ENCODE results near the gene TMTC1. TPM values are rescaled to one million over a fixed set of nuclear protein-coding genes. Genes with fewer than 3 reads are reported as not detected.

TMTC1 gene
- total RNA-seq, 4 donors from 2014 or later: 84.0 to 177 (median 105) TPM

DNA sequence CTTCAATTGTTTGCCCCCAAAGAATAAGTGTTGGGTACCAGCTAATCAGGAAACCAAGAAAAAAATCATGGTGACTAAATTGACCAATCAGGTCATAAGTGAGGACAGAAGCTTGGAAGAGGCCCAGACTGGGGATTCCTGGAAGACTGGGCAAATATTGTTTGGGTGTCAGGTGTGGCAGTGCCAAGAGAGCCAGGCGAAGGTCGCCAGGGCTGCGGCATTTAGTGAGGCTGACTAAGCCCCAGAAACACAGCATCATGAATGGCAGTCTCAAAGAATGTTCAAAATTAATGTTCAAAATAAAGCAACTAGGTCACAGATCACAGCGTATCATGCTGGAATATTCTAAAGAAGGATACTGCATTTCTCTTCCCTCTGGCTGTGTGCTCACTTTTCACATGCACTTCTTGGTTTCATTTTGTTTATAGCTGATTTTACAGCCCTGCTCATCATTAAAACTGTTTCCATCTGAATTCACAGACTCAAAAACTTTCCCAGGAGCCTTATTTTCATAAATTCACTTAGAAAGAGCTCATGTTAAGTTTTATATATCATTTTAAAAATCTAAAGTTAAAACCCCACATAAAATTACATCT, 201.0 kb downstream of the TMTC1 start:
- TF ChIP-seq POLR2AphosphoS5 (IDR thresholded peaks at IDR 0.05) (peak in 1 of 2 donors; percentile 4), EP300 (IDR thresholded peaks at IDR 0.05) (no peak)
- 58% methylated on average over 4 of the region's 4 CpGs for WGBS
- no peaks in the 10 kb centered on the region for H3K9me3 ChIP-seq
- no peaks in the 10 kb centered on the region for H3K27me3 ChIP-seq
- peak overlapping the region; percentile 32 to 62 (median 44) for H3K27ac ChIP-seq (replicated peaks in 1 of 4)
- peak overlapping the region in 1 of 4 donors; percentile 3 for H3K4me3 ChIP-seq
- no peaks in the 10 kb centered on the region for H3K36me3 ChIP-seq
- H3K4me1 ChIP-seq: peaks cover 19 to 51% (median 39%) of the 10 kb centered on the region in 4 donors
- DNase-seq (ENCODE audit: extremely low spot score): no peak
- intact Hi-C loops (cut with DNase I): no loop called here

DNA sequence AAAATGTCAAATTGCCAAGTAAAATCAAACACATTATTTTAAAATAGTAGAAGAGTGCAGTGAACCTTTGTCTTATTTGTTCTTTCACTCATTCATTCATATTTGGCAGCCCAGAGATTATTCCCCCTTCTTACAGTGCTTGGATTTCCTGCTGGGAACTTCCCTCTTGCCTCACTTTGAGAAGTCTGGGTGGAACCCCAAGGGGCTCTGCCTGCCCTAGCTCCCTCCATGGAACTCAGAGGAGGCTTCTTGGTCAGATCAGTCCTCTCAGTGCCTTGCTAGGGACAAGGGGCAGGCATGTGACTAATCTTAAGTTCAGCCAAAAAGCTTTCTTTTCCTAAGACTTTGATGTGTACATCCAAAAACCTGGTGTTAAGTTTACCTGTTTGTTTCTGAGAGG, 201.6 kb downstream of the TMTC1 start:
- no peak for TF ChIP-seq EP300 (IDR thresholded peaks at IDR 0.05)
- TF ChIP-seq, protein P1, sequence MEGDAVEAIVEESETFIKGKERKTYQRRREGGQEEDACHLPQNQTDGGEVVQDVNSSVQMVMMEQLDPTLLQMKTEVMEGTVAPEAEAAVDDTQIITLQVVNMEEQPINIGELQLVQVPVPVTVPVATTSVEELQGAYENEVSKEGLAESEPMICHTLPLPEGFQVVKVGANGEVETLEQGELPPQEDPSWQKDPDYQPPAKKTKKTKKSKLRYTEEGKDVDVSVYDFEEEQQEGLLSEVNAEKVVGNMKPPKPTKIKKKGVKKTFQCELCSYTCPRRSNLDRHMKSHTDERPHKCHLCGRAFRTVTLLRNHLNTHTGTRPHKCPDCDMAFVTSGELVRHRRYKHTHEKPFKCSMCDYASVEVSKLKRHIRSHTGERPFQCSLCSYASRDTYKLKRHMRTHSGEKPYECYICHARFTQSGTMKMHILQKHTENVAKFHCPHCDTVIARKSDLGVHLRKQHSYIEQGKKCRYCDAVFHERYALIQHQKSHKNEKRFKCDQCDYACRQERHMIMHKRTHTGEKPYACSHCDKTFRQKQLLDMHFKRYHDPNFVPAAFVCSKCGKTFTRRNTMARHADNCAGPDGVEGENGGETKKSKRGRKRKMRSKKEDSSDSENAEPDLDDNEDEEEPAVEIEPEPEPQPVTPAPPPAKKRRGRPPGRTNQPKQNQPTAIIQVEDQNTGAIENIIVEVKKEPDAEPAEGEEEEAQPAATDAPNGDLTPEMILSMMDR (IDR thresholded peaks at IDR 0.05): no peak
- no peak for TF ChIP-seq POLR2A (IDR thresholded peaks at IDR 0.05; ENCODE audit: low read depth)
- TF ChIP-seq POLR2AphosphoS5 (IDR thresholded peaks at IDR 0.05): no peak
- DNase-seq (ENCODE audit: extremely low spot score): no peak
- Histone ChIP-seq H3K9me3 (no peaks in the 10 kb centered on the region), H3K36me3 (no peaks in the 10 kb centered on the region), H3K27ac (replicated peaks in 1 of 4) (peak overlapping the region; percentile 32 to 62 (median 44)), H3K4me1 (peaks cover 19 to 51% (median 39%) of the 10 kb centered on the region in 4 donors), H3K4me3 (no peak overlapping the region), H3K27me3 (no peaks in the 10 kb centered on the region)
- intact Hi-C loops (cut with DNase I): no loop called here

DNA sequence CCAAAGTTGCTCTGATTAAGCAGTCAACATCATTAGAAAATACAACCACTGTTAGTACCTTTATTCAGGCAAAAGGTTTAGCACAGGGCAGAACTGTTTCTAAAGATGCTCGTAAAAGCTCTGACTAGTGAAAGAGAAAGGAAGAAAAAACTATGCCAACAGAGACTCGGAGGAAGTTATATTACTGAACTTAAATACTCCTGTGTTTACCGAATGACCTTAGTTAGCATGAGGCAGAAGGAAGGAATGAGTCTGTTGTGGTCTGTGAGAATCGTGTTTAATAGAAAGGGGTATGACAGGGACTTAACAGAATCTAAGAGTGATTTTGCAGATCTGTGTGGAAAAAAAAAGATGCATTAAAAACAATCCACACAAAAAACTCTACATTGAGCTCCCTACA, 202.1 kb downstream of the TMTC1 start:
- H3K27me3 ChIP-seq: no peaks in the 10 kb centered on the region
- H3K9me3 ChIP-seq: no peaks in the 10 kb centered on the region
- intact Hi-C loops (cut with DNase I): no loop called here
- no peaks in the 10 kb centered on the region for H3K36me3 ChIP-seq
- peak overlapping the region in 2 of 4 donors; percentile 45 to 62 for H3K27ac ChIP-seq (replicated peaks in 1 of 4)
- 25% methylated on average over 4 of the region's 4 CpGs for WGBS
- no peak for TF ChIP-seq POLR2A (IDR thresholded peaks at IDR 0.05; ENCODE audit: low read depth)
- H3K4me3 ChIP-seq: no peak overlapping the region
- no peak for DNase-seq (ENCODE audit: extremely low spot score)
- H3K4me1 ChIP-seq: peaks cover 19 to 51% (median 39%) of the 10 kb centered on the region in 4 donors

GRCh38 chr12:29580971-29581370, 202.8 kb downstream of the TMTC1 start:
- H3K9me3 ChIP-seq: no peaks in the 10 kb centered on the region
- H3K27ac ChIP-seq (replicated peaks in 1 of 4): peak overlapping the region in 2 of 4 donors; percentile 45 to 62
- TF ChIP-seq POLR2AphosphoS5 (IDR thresholded peaks at IDR 0.05): no peak
- H3K27me3 ChIP-seq: no peaks in the 10 kb centered on the region
- H3K4me1 ChIP-seq: peaks cover 19 to 51% (median 39%) of the 10 kb centered on the region in 4 donors
- no peak overlapping the region for H3K4me3 ChIP-seq
- WGBS: 78% methylated on average over 1 of the region's 1 CpG
- no peak for DNase-seq (ENCODE audit: extremely low spot score)
- peaks cover 0 to 3% (median 0%) of the 10 kb centered on the region in 4 donors for H3K36me3 ChIP-seq
- intact Hi-C loops (cut with DNase I): no loop called here

- Histone ChIP-seq H3K9me3 (no peaks in the 10 kb centered on the region), H3K36me3 (peaks cover 0 to 8% (median 0%) of the 10 kb centered on the region in 4 donors), H3K27ac (replicated peaks in 1 of 4) (peak overlapping the region; percentile 3 to 50 (median 39)), H3K27me3 (no peaks in the 10 kb centered on the region), H3K4me3 (no peak overlapping the region), H3K4me1 (peaks cover 15 to 49% (median 35%) of the 10 kb centered on the region in 4 donors)
- DNase-seq (ENCODE audit: extremely low spot score): no peak
- no peak for TF ChIP-seq POLR2A (IDR thresholded peaks at IDR 0.05; ENCODE audit: low read depth)
- TF ChIP-seq, protein P1 (IDR thresholded peaks at IDR 0.05): no peak
- 57% methylated on average over 3 of the region's 3 CpGs for WGBS
- intact Hi-C loops (cut with DNase I): no loop called here
Measured at GRCh38 chr12:29578731-29579130, 205.0 kb downstream of the TMTC1 start.

DNA sequence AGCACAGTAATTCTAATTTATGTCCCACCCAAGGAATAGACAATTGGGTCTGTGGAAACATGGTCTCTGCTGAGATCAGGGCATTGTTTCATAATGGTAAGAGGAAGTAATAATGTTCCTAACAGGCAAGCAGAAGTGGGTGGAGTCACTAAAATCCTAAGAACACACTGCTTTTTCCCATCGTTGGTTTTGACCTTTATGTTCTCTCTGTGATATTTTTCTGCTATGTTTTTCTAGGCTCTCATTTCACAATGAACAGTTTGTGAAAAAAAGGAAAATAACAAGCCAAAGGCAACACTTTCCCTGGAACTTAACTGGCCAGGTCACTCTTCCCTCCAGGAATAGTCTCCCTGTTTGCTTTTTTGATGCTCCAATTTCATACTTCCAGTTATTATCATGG, 205.7 kb downstream of the TMTC1 start:
- Histone ChIP-seq H3K9me3 (no peaks in the 10 kb centered on the region), H3K4me1 (peaks cover 8 to 42% (median 28%) of the 10 kb centered on the region in 4 donors), H3K27ac (replicated peaks in 1 of 4) (peak overlapping the region in 3 of 4 donors; percentile 38 to 50 (median 40)), H3K36me3 (peaks cover 0 to 8% (median 0%) of the 10 kb centered on the region in 4 donors), H3K27me3 (no peaks in the 10 kb centered on the region), H3K4me3 (no peak overlapping the region)
- no peak for DNase-seq (ENCODE audit: extremely low spot score)
- 39% methylated on average over 1 of the region's 1 CpG for WGBS
- intact Hi-C loops (cut with DNase I): no loop called here
- peak in 1 of 2 donors; percentile 27 for TF ChIP-seq POLR2AphosphoS5 (IDR thresholded peaks at IDR 0.05)
- TF ChIP-seq, protein P1 (IDR thresholded peaks at IDR 0.05): no peak
